Activated B cell treated with CpG ODN at 0.5 μM for 24 hours (primary cell): ENCODE data around the gene HHIPL1. TPM values are rescaled to one million over a fixed set of nuclear protein-coding genes. Genes with fewer than 3 reads are reported as not detected.
"Not testable (repeated sequence)": the region's sequence is repeated elsewhere in the genome, so short reads cannot be mapped to it uniquely, and the experiment has no call there.

ENCODE experiments used
- ATAC-seq: fragments of 200-7000 bp; cut with Tn5 transposase; one replicate; pipeline ENCODE4 v1.10.0; 2021; ENCODE audit warnings: low read depth, mild to moderate bottlenecking, moderate library complexity
- CTCF ChIA-PET: fragments of 350-600 bp; sonication (Branson Sonifier 250); formaldehyde crosslinking; loops from one replicate; lab custom pipeline; 2021; ENCODE audit warnings: antibody characterized with exemption; lab: Charles Lee
- POLR2A ChIA-PET: fragments of 350-600 bp; sonication (Branson Sonifier 250); formaldehyde crosslinking; loops from one replicate; lab custom pipeline; 2021; ENCODE audit warnings: antibody characterized with exemption; lab: Charles Lee
- DNase-seq: peaks from one replicate; pipeline ENCODE4 v3.0.0; 2022
- H3K27ac Mint-ChIP-seq: one replicate; pipeline ENCODE4 v1.8.0; 2020; ENCODE audit warnings: mixed read lengths
- H3K27me3 Mint-ChIP-seq: one replicate; pipeline ENCODE4 v1.8.0; 2021; ENCODE audit warnings: mixed read lengths
- H3K36me3 Mint-ChIP-seq: one replicate; pipeline ENCODE4 v1.8.0; 2021; ENCODE audit warnings: low read depth, mixed read lengths
- H3K4me1 Mint-ChIP-seq: one replicate; pipeline ENCODE4 v1.8.0; 2021; ENCODE audit warnings: mixed read lengths
- H3K4me3 Mint-ChIP-seq: one replicate; pipeline ENCODE4 v1.8.0; 2020; ENCODE audit warnings: mild to moderate bottlenecking, mixed read lengths
- H3K9me3 Mint-ChIP-seq: one replicate; pipeline ENCODE4 v1.8.0; 2020; ENCODE audit warnings: mixed read lengths
- intact Hi-C: fragments of 100-400 bp; cut with micrococcal nuclease; formaldehyde crosslinking; loops from one replicate; pipeline ENCODE4 v1.15.1; 2024
- total RNA-seq: library from RNA; stranded (reverse); gene quantifications from 2 replicates; pipeline ENCODE4 v1.2.3, GENCODE V29; 2022
- TF ChIP-seq, protein P1 (sequence below): fragments of 200-600 bp; IDR thresholded peaks from one replicate; pipeline ENCODE4 v1.8.0; 2022; ENCODE audit warnings: antibody characterized with exemption, mild to moderate bottlenecking

Gene HHIPL1
- total RNA-seq, 1 donor from 2014 or later: not detected

DNA sequence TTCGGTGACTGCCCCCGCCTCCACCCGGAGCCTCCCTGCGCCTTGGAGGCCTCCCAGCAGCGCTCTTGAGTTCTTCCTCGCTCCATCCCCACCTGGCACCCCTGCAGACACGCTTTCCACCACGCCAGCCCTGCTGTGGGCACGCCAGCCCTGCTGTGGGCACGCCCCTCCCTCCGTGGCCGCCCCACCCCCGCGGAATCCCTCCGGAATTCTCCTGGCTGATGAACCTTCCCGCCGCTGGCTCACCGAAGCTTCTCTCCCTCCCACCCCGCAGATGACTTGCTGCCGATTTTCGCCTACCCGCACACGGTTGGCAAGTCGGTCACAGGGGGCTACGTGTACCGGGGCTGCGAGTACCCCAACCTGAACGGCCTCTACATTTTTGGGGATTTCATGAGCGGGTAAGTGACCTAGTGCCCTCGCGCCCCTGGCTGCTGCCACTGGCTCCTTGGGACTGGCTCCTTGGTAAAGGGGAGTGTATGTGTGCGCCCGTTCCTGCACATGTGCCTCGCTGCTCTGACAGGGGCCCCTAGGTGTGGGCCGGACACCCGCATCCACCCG is 15.2 kb downstream of the HHIPL1 start:
- Mint-ChIP-seq H3K4me1 (peaks cover 10% of the 10 kb centered on the region), H3K27ac (no peak overlapping the region), H3K27me3 (peaks cover 45% of the 10 kb centered on the region), H3K9me3 (no peaks in the 10 kb centered on the region), H3K36me3 (no peaks in the 10 kb centered on the region), H3K4me3 (no peak overlapping the region)
- intact Hi-C loops: no loop called here
- POLR2A ChIA-PET: no interaction called here
- TF ChIP-seq, protein P1, sequence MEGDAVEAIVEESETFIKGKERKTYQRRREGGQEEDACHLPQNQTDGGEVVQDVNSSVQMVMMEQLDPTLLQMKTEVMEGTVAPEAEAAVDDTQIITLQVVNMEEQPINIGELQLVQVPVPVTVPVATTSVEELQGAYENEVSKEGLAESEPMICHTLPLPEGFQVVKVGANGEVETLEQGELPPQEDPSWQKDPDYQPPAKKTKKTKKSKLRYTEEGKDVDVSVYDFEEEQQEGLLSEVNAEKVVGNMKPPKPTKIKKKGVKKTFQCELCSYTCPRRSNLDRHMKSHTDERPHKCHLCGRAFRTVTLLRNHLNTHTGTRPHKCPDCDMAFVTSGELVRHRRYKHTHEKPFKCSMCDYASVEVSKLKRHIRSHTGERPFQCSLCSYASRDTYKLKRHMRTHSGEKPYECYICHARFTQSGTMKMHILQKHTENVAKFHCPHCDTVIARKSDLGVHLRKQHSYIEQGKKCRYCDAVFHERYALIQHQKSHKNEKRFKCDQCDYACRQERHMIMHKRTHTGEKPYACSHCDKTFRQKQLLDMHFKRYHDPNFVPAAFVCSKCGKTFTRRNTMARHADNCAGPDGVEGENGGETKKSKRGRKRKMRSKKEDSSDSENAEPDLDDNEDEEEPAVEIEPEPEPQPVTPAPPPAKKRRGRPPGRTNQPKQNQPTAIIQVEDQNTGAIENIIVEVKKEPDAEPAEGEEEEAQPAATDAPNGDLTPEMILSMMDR: no peak
- CTCF ChIA-PET: no interaction called here
- ATAC-seq (no peak), DNase-seq (no peak)

- ATAC-seq (no peak), DNase-seq (no peak)
- no peak overlapping the region for H3K4me3 Mint-ChIP-seq
- no peaks in the 10 kb centered on the region for H3K9me3 Mint-ChIP-seq
- no peak overlapping the region for H3K27ac Mint-ChIP-seq
- no peaks in the 10 kb centered on the region for H3K36me3 Mint-ChIP-seq
- peaks cover 42% of the 10 kb centered on the region for H3K27me3 Mint-ChIP-seq
- POLR2A ChIA-PET: no interaction called here
- CTCF ChIA-PET: no interaction called here
- H3K4me1 Mint-ChIP-seq: peaks cover 13% of the 10 kb centered on the region
- intact Hi-C loops: no loop called here
- TF ChIP-seq, protein P1: no peak
Observed at GRCh38 chr14:99660794-99661193, 15.9 kb downstream of the HHIPL1 start.

DNA sequence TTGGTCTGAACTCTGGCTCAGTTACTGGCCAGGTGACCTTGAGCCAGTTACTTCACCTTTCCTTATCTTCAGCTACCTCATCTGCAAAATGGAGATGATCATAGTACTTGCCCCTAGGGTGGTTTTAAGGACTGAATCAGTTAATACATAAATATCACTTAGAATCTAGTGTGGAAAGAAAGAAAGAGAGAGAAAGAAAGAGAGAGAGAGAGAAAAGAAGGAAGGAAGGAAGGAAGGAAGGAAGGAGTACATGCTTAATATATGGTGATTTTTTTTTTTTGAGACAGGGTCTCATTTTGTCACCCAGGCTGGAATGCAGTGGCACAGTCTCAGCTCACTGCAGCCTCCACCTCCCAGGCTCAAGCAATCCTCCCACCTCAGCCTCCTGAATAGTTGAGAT is 16.3 kb downstream of the HHIPL1 start:
- H3K9me3 Mint-ChIP-seq, DNase-seq, H3K36me3 Mint-ChIP-seq, POLR2A ChIA-PET, H3K4me3 Mint-ChIP-seq, CTCF ChIA-PET, H3K27ac Mint-ChIP-seq, ATAC-seq, intact Hi-C loops: not testable (repeated sequence)
- Mint-ChIP-seq H3K4me1 (peaks cover 13% of the 10 kb centered on the region), H3K27me3 (peaks cover 42% of the 10 kb centered on the region)

- peaks cover 13% of the 10 kb centered on the region for H3K4me1 Mint-ChIP-seq
- ChIA-PET POLR2A (no interaction called here), CTCF (no interaction called here)
- DNase-seq (no peak), ATAC-seq (no peak)
- no peak overlapping the region for H3K27ac Mint-ChIP-seq
- no peak overlapping the region for H3K4me3 Mint-ChIP-seq
- TF ChIP-seq, protein P1: no peak
- H3K27me3 Mint-ChIP-seq: peaks cover 42% of the 10 kb centered on the region
- H3K36me3 Mint-ChIP-seq: no peaks in the 10 kb centered on the region
- intact Hi-C loops: no loop called here
- H3K9me3 Mint-ChIP-seq: no peaks in the 10 kb centered on the region
Observed at GRCh38 chr14:99662846-99663245, 17.9 kb downstream of the HHIPL1 start.

DNA sequence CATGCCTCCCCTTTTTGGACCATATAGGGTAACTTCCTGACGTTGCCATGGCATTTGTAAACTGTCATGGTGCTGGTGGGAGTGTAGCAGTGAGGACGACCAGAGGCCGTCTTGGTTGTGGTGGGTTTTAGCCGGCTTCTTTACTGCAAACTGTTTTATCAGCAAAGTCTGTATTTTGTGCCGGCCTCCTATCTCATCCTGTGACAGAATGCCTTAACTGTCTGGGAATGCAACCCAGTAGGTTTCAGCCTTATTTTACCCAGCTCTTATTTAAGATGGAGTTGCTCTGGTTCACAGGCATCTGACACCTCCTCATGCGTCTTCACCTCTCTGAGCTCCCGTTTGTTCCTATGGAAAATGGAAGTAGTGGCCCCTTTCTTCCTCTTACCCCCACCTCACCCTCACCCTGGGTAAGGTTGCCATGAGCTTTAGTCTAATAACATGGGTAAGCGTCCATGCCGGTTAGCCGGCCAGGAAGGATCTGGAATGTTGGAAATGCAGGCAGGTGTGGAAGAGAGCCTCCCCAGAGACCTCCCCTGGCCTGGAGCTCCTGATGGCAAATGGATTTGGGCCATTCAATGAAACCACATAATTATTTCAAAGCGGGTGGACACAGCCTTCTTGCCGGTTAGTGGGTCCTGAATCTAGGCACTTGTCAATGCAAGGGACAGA is 18.6 kb downstream of the HHIPL1 start:
- Mint-ChIP-seq H3K9me3 (no peaks in the 10 kb centered on the region), H3K27ac (no peak overlapping the region), H3K36me3 (no peaks in the 10 kb centered on the region), H3K4me1 (peaks cover 13% of the 10 kb centered on the region), H3K27me3 (peaks cover 37% of the 10 kb centered on the region), H3K4me3 (no peak overlapping the region)
- no peak for ATAC-seq
- intact Hi-C loops: no loop called here
- DNase-seq: no peak
- TF ChIP-seq, protein P1: no peak
- ChIA-PET POLR2A (no interaction called here), CTCF (no interaction called here)
